WERI-Rb-1 (cell line): ENCODE results near the gene CREM.

Experiments
- DNase-seq: peaks from one replicate; pipeline ENCODE4 v3.0.0-alpha.2; 2020
- H3K27ac ChIP-seq: fragments of 250-450 bp; sonication (Bioruptor Pico); 2 replicates; pipeline ENCODE4 v1.5.1; 2020; ENCODE audit warnings: mild to moderate bottlenecking, moderate library complexity
- H3K27me3 ChIP-seq: fragments of 250-450 bp; sonication (Bioruptor Pico); 2 replicates; pipeline ENCODE4 v1.5.1; 2021; ENCODE audit warnings: mild to moderate bottlenecking, low read depth, moderate library complexity; ENCODE audit not compliant: insufficient read depth, severe bottlenecking
- H3K36me3 ChIP-seq: fragments of 250-450 bp; sonication (Bioruptor Pico); 2 replicates; pipeline ENCODE4 v1.5.1; 2020; ENCODE audit warnings: mild to moderate bottlenecking, moderate library complexity
- H3K4me3 ChIP-seq: 2 replicates; pipeline ENCODE4 v1.5.1; 2011; ENCODE audit warnings: low read depth, mild to moderate bottlenecking, control low read depth, low read length
- H3K9me3 ChIP-seq: fragments of 250-450 bp; sonication (Bioruptor Pico); 2 replicates; pipeline ENCODE4 v1.5.1; 2021; ENCODE audit warnings: mild to moderate bottlenecking, moderate library complexity; ENCODE audit not compliant: severe bottlenecking
- TF ChIP-seq, protein P1 (sequence below): IDR thresholded peaks from 2 replicates; pipeline ENCODE4 v1.5.1; 2011; ENCODE audit warnings: low read depth, mild to moderate bottlenecking, control low read depth, inconsistent platforms, low read length

CREM gene

DNA sequence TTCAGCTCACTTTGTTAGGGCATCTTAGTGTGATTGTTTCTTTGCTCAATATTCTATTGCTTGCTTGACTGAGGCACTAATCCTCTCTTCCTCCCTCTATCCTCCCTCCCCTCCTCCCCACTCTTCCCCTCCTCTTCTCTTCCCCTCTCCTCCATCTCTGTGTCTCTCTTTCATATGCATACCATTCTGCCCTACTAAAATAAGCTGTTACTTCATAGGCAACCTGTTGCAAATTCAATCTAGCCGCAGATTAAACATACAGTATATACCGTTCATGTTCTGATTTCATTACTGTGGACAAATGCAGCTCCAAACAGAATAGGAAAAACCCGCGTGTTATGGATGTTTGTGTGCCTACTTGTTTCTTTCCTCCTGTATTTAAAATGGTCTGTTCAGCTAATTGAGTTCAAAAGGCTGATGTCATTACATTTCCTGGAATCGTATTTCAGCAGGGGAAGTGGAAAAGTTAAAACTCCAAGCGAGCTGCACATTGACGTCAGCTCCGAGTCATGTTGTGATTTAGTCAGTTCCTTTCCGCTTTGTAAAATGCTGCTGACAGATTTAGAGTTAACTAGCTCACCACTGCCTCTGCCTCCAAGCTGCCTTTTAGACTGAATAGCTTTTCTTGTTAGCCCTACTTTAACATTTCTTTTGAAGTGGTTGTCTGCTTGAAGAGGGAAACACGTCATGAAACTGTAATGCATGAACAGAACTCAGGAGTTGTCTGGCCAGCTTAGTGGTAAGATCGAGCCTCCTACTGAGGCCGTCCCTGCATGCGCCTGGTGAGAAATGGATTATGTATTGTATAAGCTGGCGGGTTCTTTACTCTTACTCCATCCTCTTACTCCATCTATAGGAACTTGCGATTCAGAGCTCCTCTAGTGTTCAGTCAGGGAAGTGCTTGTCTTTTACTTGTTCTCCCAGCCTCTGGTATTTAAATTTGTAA lies 69.0 kb downstream of the CREM start:
- peak overlapping the region; percentile 50 for H3K4me3 ChIP-seq
- peak; percentile 55 for DNase-seq
- TF ChIP-seq, protein P1, sequence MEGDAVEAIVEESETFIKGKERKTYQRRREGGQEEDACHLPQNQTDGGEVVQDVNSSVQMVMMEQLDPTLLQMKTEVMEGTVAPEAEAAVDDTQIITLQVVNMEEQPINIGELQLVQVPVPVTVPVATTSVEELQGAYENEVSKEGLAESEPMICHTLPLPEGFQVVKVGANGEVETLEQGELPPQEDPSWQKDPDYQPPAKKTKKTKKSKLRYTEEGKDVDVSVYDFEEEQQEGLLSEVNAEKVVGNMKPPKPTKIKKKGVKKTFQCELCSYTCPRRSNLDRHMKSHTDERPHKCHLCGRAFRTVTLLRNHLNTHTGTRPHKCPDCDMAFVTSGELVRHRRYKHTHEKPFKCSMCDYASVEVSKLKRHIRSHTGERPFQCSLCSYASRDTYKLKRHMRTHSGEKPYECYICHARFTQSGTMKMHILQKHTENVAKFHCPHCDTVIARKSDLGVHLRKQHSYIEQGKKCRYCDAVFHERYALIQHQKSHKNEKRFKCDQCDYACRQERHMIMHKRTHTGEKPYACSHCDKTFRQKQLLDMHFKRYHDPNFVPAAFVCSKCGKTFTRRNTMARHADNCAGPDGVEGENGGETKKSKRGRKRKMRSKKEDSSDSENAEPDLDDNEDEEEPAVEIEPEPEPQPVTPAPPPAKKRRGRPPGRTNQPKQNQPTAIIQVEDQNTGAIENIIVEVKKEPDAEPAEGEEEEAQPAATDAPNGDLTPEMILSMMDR: peak; percentile 56
- peak overlapping the region; percentile 58 for H3K27ac ChIP-seq
- H3K36me3 ChIP-seq: no peaks in the 10 kb centered on the region
- no peaks in the 10 kb centered on the region for H3K9me3 ChIP-seq
- no peaks in the 10 kb centered on the region for H3K27me3 ChIP-seq

DNA sequence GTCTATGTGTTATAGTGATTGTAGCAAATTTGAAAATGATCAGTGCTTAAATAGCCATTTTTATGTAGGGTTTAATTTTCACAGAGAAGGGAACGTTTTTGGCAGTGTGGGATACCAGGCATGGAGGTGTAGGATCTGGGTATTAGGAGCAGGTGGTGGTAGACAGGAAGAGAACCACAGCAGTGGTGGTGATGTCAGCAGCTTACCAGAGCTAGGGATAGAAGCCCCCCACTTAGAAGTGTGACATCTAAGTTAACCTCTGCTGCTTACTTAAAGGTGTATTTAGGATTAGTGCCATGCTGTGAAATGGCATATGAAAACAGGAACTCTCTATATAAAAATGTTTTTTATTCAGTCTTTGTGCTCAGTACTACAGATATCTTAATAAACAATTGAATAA lies 73.8 kb downstream of the CREM start:
- TF ChIP-seq, protein P1: no peak
- Histone ChIP-seq H3K36me3 (no peaks in the 10 kb centered on the region), H3K9me3 (no peaks in the 10 kb centered on the region), H3K4me3 (no peak overlapping the region), H3K27ac (no peak overlapping the region), H3K27me3 (no peaks in the 10 kb centered on the region)
- DNase-seq: no peak

DNA sequence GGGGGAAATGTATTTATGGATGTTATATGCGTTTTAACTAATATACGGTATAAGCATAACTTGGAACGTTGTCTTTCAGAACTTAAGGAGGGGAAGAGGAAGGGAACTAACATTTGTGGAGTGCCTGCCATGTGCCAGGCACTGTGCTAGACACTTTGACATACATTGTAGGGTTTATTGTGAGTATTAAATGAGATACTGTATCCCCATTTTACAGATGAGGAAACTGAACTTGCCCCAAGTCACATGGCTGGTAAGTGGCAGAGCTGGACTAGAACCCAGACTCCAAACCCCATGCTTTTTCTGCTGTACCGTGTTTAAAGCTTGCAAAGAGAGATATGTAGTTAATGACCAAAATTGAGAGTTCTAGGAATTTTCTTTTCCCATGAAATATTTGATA lies 74.6 kb downstream of the CREM start:
- no peak for DNase-seq
- Histone ChIP-seq H3K4me3 (no peak overlapping the region), H3K9me3 (no peaks in the 10 kb centered on the region), H3K27me3 (no peaks in the 10 kb centered on the region), H3K36me3 (no peaks in the 10 kb centered on the region), H3K27ac (no peak overlapping the region)
- TF ChIP-seq, protein P1: no peak

DNA sequence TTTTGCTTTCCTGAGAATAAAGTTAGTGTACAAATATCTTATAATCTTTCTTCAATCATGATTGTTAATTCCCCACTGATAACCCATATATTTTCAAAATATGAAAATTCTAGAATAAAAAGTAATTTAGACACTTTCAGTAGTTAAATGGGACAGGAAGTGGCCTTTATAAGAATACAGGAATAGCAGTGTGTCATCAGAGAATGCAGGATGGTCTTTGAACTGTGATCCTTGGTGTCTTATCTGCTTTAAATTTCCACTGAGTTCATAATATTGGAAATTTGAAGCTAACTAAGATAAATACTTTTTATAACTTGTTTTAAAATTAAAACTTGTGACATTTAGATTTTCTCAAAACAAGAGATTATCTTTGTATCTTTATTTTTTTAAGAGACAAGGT lies 75.4 kb downstream of the CREM start:
- DNase-seq: no peak
- Histone ChIP-seq H3K9me3 (no peaks in the 10 kb centered on the region), H3K27me3 (no peaks in the 10 kb centered on the region), H3K4me3 (no peak overlapping the region), H3K36me3 (no peaks in the 10 kb centered on the region), H3K27ac (no peak overlapping the region)
- TF ChIP-seq, protein P1: no peak

DNA sequence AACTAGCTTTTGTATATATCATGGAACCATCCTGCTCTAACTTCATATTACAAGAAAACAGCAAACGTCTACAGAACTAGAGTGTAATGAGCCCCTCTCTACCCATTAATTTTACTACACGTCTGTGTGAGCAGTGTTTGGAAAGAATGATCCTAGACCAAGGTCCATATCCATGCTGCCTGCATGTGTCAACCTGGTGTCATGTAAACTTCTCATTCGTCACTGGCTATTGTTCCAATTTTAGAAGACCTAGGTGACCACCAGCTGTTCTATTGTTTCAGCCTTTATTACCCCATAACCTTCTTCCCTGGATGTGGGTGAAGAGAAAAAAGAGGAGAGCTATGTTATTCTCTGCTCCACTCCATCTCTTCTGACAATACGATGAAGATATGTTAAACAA lies 77.1 kb downstream of the CREM start:
- Histone ChIP-seq H3K27me3 (no peaks in the 10 kb centered on the region), H3K9me3 (no peaks in the 10 kb centered on the region), H3K4me3 (no peak overlapping the region), H3K27ac (no peak overlapping the region), H3K36me3 (no peaks in the 10 kb centered on the region)
- no peak for DNase-seq
- TF ChIP-seq, protein P1: no peak
